H9 (cell line): Measurements from ENCODE around the gene TMEM233. TPM values are rescaled to one million over a fixed set of nuclear protein-coding genes. Genes with fewer than 3 reads are reported as not detected.

Experiments
- DNase-seq: peaks from one replicate; pipeline ENCODE4 v3.0.0-alpha.2; 2017
- H2AFZ ChIP-seq: one replicate; pipeline ENCODE4 v1.6.1; 2013; ENCODE audit warnings: mild to moderate bottlenecking, low read length, control low read depth, moderate library complexity
- H2AK5ac ChIP-seq: 2 replicates; pipeline ENCODE4 v1.6.1; 2013; ENCODE audit warnings: low read length, control low read depth, mixed read lengths; ENCODE audit not compliant: insufficient read length
- H2BK120ac ChIP-seq: one replicate; pipeline ENCODE4 v1.6.1; 2013; ENCODE audit warnings: low read depth, mild to moderate bottlenecking, low read length, control low read depth, inconsistent platforms; ENCODE audit not compliant: poor library complexity, severe bottlenecking
- H2BK12ac ChIP-seq: 2 replicates; pipeline ENCODE4 v1.6.1; 2013; ENCODE audit warnings: low read length, control low read depth, mixed read lengths, low read depth; ENCODE audit not compliant: insufficient read length
- H2BK15ac ChIP-seq: 2 replicates; pipeline ENCODE4 v1.6.1; 2013; ENCODE audit warnings: low read depth, low read length, control low read depth
- H2BK20ac ChIP-seq: one replicate; pipeline ENCODE4 v1.6.1; 2013; ENCODE audit warnings: low read depth, mild to moderate bottlenecking, low read length, control low read depth, inconsistent platforms; ENCODE audit not compliant: poor library complexity, severe bottlenecking
- H2BK5ac ChIP-seq: 2 replicates; pipeline ENCODE4 v1.6.1; 2013; ENCODE audit warnings: low read length, control low read depth, mixed read lengths; ENCODE audit not compliant: insufficient read length
- H3K14ac ChIP-seq: 2 replicates; pipeline ENCODE4 v1.6.1; 2013; ENCODE audit warnings: low read length, control low read depth; ENCODE audit not compliant: insufficient read depth
- H3K18ac ChIP-seq: 2 replicates; pipeline ENCODE4 v1.6.1; 2013; ENCODE audit warnings: low read depth, mild to moderate bottlenecking, mixed read lengths, low read length, control low read depth; ENCODE audit not compliant: insufficient read length
- H3K23ac ChIP-seq: 2 replicates; pipeline ENCODE4 v1.6.1; 2013; ENCODE audit warnings: low read length, control low read depth, mixed read lengths, low read depth; ENCODE audit not compliant: insufficient read length
- H3K23me2 ChIP-seq: 2 replicates; pipeline ENCODE4 v1.6.1; 2013; ENCODE audit warnings: low read depth, mild to moderate bottlenecking, mixed read lengths, low read length, control low read depth; ENCODE audit not compliant: insufficient read length, poor library complexity, severe bottlenecking
- H3K27ac ChIP-seq: 2 replicates; pipeline ENCODE4 v1.5.1; 2013; ENCODE audit warnings: low read length, control low read depth, mixed read lengths, low read depth; ENCODE audit not compliant: insufficient read length
- H3K27me3 ChIP-seq: 2 replicates; pipeline ENCODE4 v1.6.1; 2013; ENCODE audit warnings: low read length, control low read depth, inconsistent platforms; ENCODE audit not compliant: insufficient read depth
- H3K4ac ChIP-seq: 2 replicates; pipeline ENCODE4 v1.6.1; 2013; ENCODE audit warnings: low read depth, mild to moderate bottlenecking, control low read depth, inconsistent platforms, low read length, moderate library complexity
- H3K4me1 ChIP-seq: 2 replicates; pipeline ENCODE4 v1.6.1; 2013; ENCODE audit warnings: low read length, control low read depth, inconsistent platforms; ENCODE audit not compliant: insufficient read depth
- H3K4me2 ChIP-seq: 2 replicates; pipeline ENCODE4 v1.6.1; 2013; ENCODE audit warnings: low read length, control low read depth, mixed read lengths; ENCODE audit not compliant: insufficient read length, insufficient read depth
- H3K56ac ChIP-seq: 2 replicates; pipeline ENCODE4 v1.6.1; 2013; ENCODE audit warnings: low read depth, mild to moderate bottlenecking, mixed read lengths, low read length, control low read depth; ENCODE audit not compliant: insufficient read length
- H3K79me1 ChIP-seq: 2 replicates; pipeline ENCODE4 v1.6.1; 2013; ENCODE audit warnings: low read depth, mild to moderate bottlenecking, moderate library complexity, low read length, control low read depth, inconsistent platforms; ENCODE audit not compliant: insufficient read depth, poor library complexity, severe bottlenecking
- H3K79me2 ChIP-seq: 2 replicates; pipeline ENCODE4 v1.6.1; 2013; ENCODE audit warnings: low read length, control low read depth, inconsistent platforms; ENCODE audit not compliant: insufficient read depth
- H3K9ac ChIP-seq: 2 replicates; pipeline ENCODE4 v1.6.1; 2013; ENCODE audit warnings: low read length, control low read depth, mixed read lengths; ENCODE audit not compliant: insufficient read length; ENCODE audit errors: extremely low read depth
- H3K9me3 ChIP-seq: one replicate; pipeline ENCODE4 v1.6.1; 2013; ENCODE audit warnings: low read depth, low read length, inconsistent platforms; ENCODE audit not compliant: control insufficient read depth
- H3T11ph ChIP-seq: one replicate; pipeline ENCODE4 v1.6.1; 2013; ENCODE audit warnings: mild to moderate bottlenecking, low read length, control low read depth, inconsistent platforms
- H4K20me1 ChIP-seq: one replicate; pipeline ENCODE4 v1.6.1; 2013; ENCODE audit not compliant: control insufficient read depth, insufficient read length, insufficient read depth
- H4K5ac ChIP-seq: 2 replicates; pipeline ENCODE4 v1.6.1; 2013; ENCODE audit warnings: low read depth, mild to moderate bottlenecking, mixed read lengths, low read length, control low read depth; ENCODE audit not compliant: insufficient read length
- H4K8ac ChIP-seq: replicated peaks from 2 replicates; pipeline ENCODE4 v1.6.1; 2013; ENCODE audit warnings: low read length, control low read depth, mixed read lengths, low read depth; ENCODE audit not compliant: insufficient read length
- H4K91ac ChIP-seq: 2 replicates; pipeline ENCODE4 v1.6.1; 2013; ENCODE audit warnings: low read depth, mild to moderate bottlenecking, moderate library complexity, mixed read lengths, low read length, control low read depth; ENCODE audit not compliant: insufficient read length
- H3K27ac Mint-ChIP-seq, 3 experiments: 2 replicates in 2 of 3; 3 replicates in 1 of 3; pipeline ENCODE4 v1.8.0; 2020 to 2021; ENCODE audit warnings: mixed read lengths in 3 of 3, mild to moderate bottlenecking in 1 of 3, moderate library complexity in 1 of 3
- H3K27me3 Mint-ChIP-seq: 2 replicates; pipeline ENCODE4 v1.8.0; 2021; ENCODE audit warnings: low read depth, mild to moderate bottlenecking, moderate library complexity, mixed read lengths
- H3K36me3 Mint-ChIP-seq, 3 experiments: 2 replicates in 2 of 3; 3 replicates in 1 of 3; pipeline ENCODE4 v1.8.0; 2020 to 2021; ENCODE audit warnings: low read depth in 3 of 3, mixed read lengths in 3 of 3; ENCODE audit not compliant: insufficient read depth in 1 of 3
- H3K4me1 Mint-ChIP-seq, 2 experiments: 2 replicates each; pipeline ENCODE4 v1.8.0; 2020; ENCODE audit warnings: mixed read lengths in 2 of 2
- H3K4me3 Mint-ChIP-seq, 2 experiments: 2 replicates in 1 of 2; 3 replicates in 1 of 2; pipeline ENCODE4 v1.8.0; 2020 to 2021; ENCODE audit warnings: mild to moderate bottlenecking in 2 of 2, mixed read lengths in 2 of 2, moderate library complexity in 1 of 2
- H3K9me3 Mint-ChIP-seq, 2 experiments: 2 replicates in 1 of 2; 3 replicates in 1 of 2; pipeline ENCODE4 v1.8.0; 2020; ENCODE audit warnings: mild to moderate bottlenecking in 2 of 2, mixed read lengths in 2 of 2, moderate library complexity in 1 of 2
- CTCF ChIP-seq: fragments of 200-600 bp; sonication (generic); conservative IDR thresholded peaks from 3 replicates; pipeline ENCODE4 v1.8.0; 2021; ENCODE audit warnings: antibody characterized with exemption, mild to moderate bottlenecking
- WGBS: extraction: QIAGEN DNeasy Blood & Tissue Kit; methylation state at CpG from one replicate; pipeline ENCODE4 v1.1.7; 2013; ENCODE audit warnings: missing lambda C conversion rate, low lambda C conversion rate, mixed read lengths; ENCODE audit not compliant: insufficient read length; ENCODE audit errors: extremely low coverage; 5-methylcytosine and 5-hydroxymethylcytosine counted together
- total RNA-seq: library from RNA; stranded (reverse); gene quantifications from 2 replicates; pipeline ENCODE4 v1.2.1, GENCODE V29; 2021

Gene TMEM233
- total RNA-seq, 1 experiment from 2014 or later, result not detected

GRCh38 chr12:119624966-119625365 lies 31.4 kb downstream of the TMEM233 start:
- no peak overlapping the region; a peak in 1 of 7 replicates for H3K27ac Mint-ChIP-seq
- Histone ChIP-seq H4K5ac (no peak overlapping the region), H3K27me3 (no peaks in the 10 kb centered on the region), H2AK5ac (no peak overlapping the region), H3K56ac (no peak overlapping the region), H2BK20ac (no peak overlapping the region), H3K9me3 (no peaks in the 10 kb centered on the region), H3K4me2 (no peak overlapping the region), H3K23ac (no peak overlapping the region), H2BK5ac (no peak overlapping the region), H3K18ac (no peak overlapping the region), H3K79me2 (no peaks in the 10 kb centered on the region), H3K27ac (no peak overlapping the region), H3T11ph (no peak overlapping the region), H2BK15ac (no peak overlapping the region), H2BK120ac (no peak overlapping the region), H3K9ac (no peak overlapping the region), H4K20me1 (no peaks in the 10 kb centered on the region), H3K23me2 (no peaks in the 10 kb centered on the region), H3K14ac (no peak overlapping the region), H2BK12ac (no peak overlapping the region), H4K8ac (no peak overlapping the region), H4K91ac (no peak overlapping the region), H3K4ac (no peak overlapping the region), H3K79me1 (no peaks in the 10 kb centered on the region), H2AFZ (no peak overlapping the region), H3K4me1 (no peaks in the 10 kb centered on the region)
- H3K36me3 Mint-ChIP-seq, result no peaks in the 10 kb centered on the region
- no peaks in the 10 kb centered on the region for H3K9me3 Mint-ChIP-seq
- no peak for DNase-seq
- no peak for TF ChIP-seq CTCF
- no peaks in the 10 kb centered on the region for H3K4me1 Mint-ChIP-seq
- WGBS, result no CpG with 5 or more reads among the region's 4 CpGs
- H3K4me3 Mint-ChIP-seq, result no peak overlapping the region
- H3K27me3 Mint-ChIP-seq, result peaks cover 17% of the 10 kb centered on the region
